HL-60 (cell line): ENCODE results near the gene C22orf31.

ENCODE experiments used
- SPI1 ChIP-seq: IDR thresholded peaks from 2 replicates; pipeline ENCODE4 v1.6.1; 2012; ENCODE audit warnings: low read depth, mild to moderate bottlenecking, borderline replicate concordance
- TF ChIP-seq, protein P1 (sequence below): IDR thresholded peaks from one replicate; pipeline ENCODE4 v1.5.1; 2011; ENCODE audit warnings: low read length, control low read depth, inconsistent platforms; ENCODE audit not compliant: insufficient read depth

DNA sequence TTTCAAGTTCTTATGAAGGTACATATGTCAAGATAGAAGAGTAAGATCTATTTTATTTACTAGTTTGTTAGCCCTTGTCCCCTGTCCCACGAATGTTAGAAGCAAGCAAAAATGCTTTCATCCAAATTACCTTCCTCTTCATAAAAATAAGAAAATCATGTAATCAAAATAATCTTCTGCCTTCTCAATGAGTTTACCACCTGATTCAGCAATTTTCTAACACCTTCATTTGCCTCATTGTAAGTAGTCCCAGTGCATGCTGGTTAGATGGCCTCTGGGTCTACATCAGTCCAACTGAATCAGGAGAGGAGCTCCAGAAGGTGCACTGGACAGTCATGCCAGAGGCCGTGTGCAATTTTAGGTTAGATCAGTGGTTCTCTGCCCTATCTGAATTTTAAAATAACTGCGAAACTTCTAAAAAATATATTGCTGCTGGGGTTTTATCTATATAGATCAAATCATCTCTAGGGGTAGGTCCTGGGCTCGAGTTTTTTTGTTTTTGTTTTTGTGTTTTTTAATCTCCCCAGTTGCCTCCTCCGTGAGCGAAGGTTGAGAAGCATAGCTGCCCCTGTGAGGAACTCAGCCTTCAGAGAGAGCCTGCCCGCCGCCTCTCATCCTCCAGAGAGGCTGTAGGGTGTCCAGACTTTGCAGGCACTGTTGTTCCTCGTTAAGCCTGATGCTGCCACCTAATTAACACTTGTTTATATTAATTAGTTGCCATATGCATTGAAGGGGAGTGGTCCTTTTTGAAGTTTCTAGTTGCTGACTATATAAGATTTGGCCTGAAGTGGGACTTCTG, 32.2 kb downstream of the C22orf31 start:
- TF ChIP-seq, protein P1, sequence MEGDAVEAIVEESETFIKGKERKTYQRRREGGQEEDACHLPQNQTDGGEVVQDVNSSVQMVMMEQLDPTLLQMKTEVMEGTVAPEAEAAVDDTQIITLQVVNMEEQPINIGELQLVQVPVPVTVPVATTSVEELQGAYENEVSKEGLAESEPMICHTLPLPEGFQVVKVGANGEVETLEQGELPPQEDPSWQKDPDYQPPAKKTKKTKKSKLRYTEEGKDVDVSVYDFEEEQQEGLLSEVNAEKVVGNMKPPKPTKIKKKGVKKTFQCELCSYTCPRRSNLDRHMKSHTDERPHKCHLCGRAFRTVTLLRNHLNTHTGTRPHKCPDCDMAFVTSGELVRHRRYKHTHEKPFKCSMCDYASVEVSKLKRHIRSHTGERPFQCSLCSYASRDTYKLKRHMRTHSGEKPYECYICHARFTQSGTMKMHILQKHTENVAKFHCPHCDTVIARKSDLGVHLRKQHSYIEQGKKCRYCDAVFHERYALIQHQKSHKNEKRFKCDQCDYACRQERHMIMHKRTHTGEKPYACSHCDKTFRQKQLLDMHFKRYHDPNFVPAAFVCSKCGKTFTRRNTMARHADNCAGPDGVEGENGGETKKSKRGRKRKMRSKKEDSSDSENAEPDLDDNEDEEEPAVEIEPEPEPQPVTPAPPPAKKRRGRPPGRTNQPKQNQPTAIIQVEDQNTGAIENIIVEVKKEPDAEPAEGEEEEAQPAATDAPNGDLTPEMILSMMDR, result no peak
- no peak for TF ChIP-seq SPI1
